ENCODE measurements around the gene SEPTIN8.

- TF ChIP-seq CTCF (conservative IDR thresholded peaks at IDR 0.05 in 1 of 2, IDR thresholded peaks at IDR 0.05 in 1 of 2; ENCODE audit: extremely low read depth in 1 of 2, insufficient read depth in 1 of 2, low read depth in 1 of 2, low read length in 2 of 2) (no peak), EZH2 (IDR thresholded peaks at IDR 0.05; ENCODE audit: borderline replicate concordance, low read length) (no peak)
Measured at GRCh38 chr5:132778856-132779255, 1.8 kb upstream of the SEPTIN8 start.
